HCEC 1CT (cell line): ENCODE data around the gene PRKAR1B.
"Not testable (repeated sequence)": the region's sequence is repeated elsewhere in the genome, so short reads cannot be mapped to it uniquely, and the experiment has no call there.

Experiments used
- DNase-seq: peaks from one replicate; pipeline ENCODE4 v3.0.0-alpha.2; 2017

Gene PRKAR1B

GRCh38 chr7:619368-619840, 107.7 kb downstream of the PRKAR1B start:
- no peak for DNase-seq

GRCh38 chr7:618539-619367, 108.3 kb downstream of the PRKAR1B start:
- DNase-seq = no peak

GRCh38 chr7:617614-618538, 109.2 kb downstream of the PRKAR1B start:
- no peak for DNase-seq

GRCh38 chr7:613442-614140, 113.5 kb downstream of the PRKAR1B start:
- DNase-seq = no peak

- DNase-seq = not testable (repeated sequence)
These were observed 115.2 kb downstream of the PRKAR1B start for GRCh38 chr7:611837-612236.

- DNase-seq = no peak
These were observed 115.7 kb downstream of the PRKAR1B start for GRCh38 chr7:611281-611810.

DNA sequence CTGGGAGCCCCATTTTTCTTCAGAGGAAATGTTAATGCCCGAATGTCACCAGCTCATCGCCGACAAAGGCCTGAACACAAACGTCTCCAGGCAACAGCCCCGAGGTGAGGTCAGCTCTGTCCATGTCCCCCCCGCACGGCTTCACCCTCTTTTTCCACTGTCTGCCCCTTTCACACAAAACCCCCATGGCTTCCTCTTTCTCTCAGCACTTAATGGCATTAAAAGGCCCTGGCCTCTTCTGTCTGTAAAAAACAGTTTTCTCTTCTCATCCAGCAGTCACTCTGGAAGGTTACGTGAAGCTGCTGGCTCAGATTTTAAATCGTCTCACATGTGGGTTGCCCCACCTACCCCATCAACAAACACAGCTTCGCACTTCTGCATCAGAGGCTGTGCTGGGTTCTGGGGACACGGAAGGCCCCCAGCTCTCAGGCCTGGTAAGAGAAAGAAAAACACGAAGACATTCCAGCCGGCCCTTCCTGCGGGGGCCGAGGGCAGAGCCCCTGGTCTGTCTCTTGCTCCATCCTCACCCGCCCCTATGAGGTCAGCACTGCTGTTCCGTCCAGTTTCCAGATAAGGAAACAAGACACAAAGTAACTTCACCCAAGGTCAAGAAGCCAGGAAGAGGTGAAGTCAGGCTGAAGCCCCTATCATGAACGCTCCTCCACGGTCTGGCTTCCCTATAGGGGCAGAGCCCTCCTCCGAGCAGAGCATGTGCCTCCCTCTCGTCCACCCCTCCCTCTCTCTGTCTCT, 116.4 kb downstream of the PRKAR1B start:
- DNase-seq = no peak

DNA sequence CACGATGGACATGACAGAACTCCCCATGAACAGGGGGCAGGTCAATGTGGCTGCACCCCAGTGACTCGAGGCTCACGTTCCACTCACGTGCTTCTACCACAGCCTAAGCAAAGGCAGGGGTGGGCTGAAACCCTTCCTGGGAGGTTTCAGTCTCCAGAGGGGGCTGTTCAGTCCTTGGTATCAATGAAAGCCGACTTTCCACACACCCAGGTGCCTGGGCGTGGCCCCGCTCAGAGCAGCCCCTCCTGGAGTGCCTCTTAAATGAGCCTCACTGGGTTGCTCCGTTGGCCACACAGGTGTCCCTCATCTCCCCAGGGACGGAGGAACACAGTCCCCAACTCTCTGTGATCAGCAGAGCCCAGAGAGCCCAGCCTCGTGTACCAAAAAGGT, 116.9 kb downstream of the PRKAR1B start:
- DNase-seq = no peak

DNA sequence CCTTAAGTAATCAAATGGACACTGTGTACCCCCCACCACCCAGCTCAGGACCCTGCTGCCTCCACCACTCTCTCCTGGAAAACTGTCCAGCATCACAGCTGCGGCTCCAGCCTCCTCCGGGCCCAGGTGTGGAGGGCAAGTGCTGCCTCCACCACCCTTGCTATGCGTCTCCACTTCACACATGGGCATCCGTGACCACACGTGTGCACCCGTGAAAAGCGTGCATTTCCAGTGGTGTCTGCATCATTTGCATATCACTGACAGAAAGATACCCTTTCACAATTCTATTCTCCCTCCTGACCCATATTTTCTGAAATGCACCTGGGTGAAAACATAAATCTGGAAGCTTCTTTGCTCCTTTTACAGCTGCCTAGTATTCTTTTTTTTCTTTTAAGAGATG, 117.7 kb downstream of the PRKAR1B start:
- no peak for DNase-seq

DNA sequence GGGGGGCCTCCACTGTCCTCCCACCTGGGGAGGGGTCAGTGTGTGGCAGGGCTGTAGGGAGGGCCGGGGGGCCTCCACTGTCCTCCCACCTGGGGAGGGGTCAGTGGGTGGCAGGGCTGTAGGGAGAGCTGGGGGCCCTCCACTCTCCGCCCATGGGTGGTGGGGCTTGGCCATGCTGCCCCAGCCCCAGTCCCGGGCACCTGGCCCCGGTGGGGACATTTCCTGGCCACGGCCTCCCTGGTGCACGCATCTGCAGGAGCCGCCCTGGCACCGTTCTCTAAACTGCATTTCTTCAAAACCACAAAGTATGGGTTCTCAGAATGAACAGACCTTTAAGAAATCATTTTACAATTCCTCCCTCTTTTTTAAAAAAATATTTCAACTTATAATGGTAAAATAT, 118.1 kb downstream of the PRKAR1B start:
- DNase-seq = no peak

DNA sequence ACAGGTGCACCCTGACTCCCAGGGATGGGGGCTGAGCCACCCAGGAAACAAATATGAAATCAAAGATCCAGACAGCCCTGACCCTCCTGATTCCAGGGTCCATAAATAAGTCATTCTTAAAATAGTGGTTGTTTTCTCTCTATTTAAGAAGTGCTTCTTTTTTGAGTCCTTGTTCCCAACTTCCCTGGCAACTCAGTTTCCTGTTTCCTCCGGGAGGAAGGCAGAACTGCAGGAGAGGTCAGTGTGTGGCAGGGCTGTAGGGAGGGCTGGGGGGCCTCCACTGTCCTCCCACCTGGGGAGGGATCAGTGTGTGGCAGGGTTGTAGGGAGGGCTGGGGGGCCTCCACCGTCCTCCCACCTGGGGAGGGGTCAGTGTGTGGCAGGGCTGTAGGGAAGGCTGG, 118.7 kb downstream of the PRKAR1B start:
- no peak for DNase-seq

- no peak for DNase-seq
These were observed 119.1 kb downstream of the PRKAR1B start for GRCh38 chr7:607938-608337.

- DNase-seq = no peak
These were observed 121.2 kb downstream of the PRKAR1B start for GRCh38 chr7:605661-606450.

GRCh38 chr7:604884-605531, 122.1 kb downstream of the PRKAR1B start:
- DNase-seq = no peak

- no peak for DNase-seq
These were observed 122.8 kb downstream of the PRKAR1B start for GRCh38 chr7:604001-604883.

- no peak for DNase-seq
These were observed 123.7 kb downstream of the PRKAR1B start for GRCh38 chr7:603152-603951.

- no peak for DNase-seq
These were observed 124.5 kb downstream of the PRKAR1B start for GRCh38 chr7:602341-603141.
